Ishikawa (cell line): ENCODE results near the gene GPR32.

ENCODE experiments used
- CEBPB ChIP-seq: IDR thresholded peaks from 2 replicates; pipeline ENCODE4 v1.6.1; 2012
- CREB1 ChIP-seq: IDR thresholded peaks from 2 replicates; pipeline ENCODE4 v1.6.1; 2012; ENCODE audit warnings: low read depth
- EGR1 ChIP-seq: IDR thresholded peaks from 2 replicates; pipeline ENCODE4 v1.6.1; 2012
- EP300 ChIP-seq: IDR thresholded peaks from 2 replicates; pipeline ENCODE4 v1.6.1; 2012; ENCODE audit warnings: borderline replicate concordance
- FOXM1 ChIP-seq: IDR thresholded peaks from 2 replicates; pipeline ENCODE4 v1.6.1; 2012; ENCODE audit warnings: low read depth, borderline replicate concordance
- MAX ChIP-seq: IDR thresholded peaks from 2 replicates; pipeline ENCODE4 v1.6.1; 2012
- NFIC ChIP-seq: IDR thresholded peaks from 2 replicates; pipeline ENCODE4 v1.6.1; 2012
- RAD21 ChIP-seq: IDR thresholded peaks from 2 replicates; pipeline ENCODE4 v1.6.1; 2012; ENCODE audit warnings: low read depth
- REST ChIP-seq: IDR thresholded peaks from 2 replicates; pipeline ENCODE4 v1.6.1; 2012; ENCODE audit warnings: low read depth, mild to moderate bottlenecking
- TAF1 ChIP-seq: IDR thresholded peaks from 2 replicates; pipeline ENCODE4 v1.6.1; 2012; ENCODE audit warnings: low read depth, mild to moderate bottlenecking
- TCF12 ChIP-seq: IDR thresholded peaks from 2 replicates; pipeline ENCODE4 v1.6.1; 2012; ENCODE audit warnings: low read depth
- TEAD4 ChIP-seq: IDR thresholded peaks from 2 replicates; pipeline ENCODE4 v1.6.1; 2012
- USF1 ChIP-seq: IDR thresholded peaks from 2 replicates; pipeline ENCODE4 v1.6.1; 2012
- YY1 ChIP-seq: IDR thresholded peaks from 2 replicates; pipeline ENCODE4 v1.6.1; 2012; ENCODE audit warnings: low read depth
- ZBTB7A ChIP-seq: IDR thresholded peaks from 2 replicates; pipeline ENCODE4 v1.6.1; 2012; ENCODE audit warnings: low read depth

The GPR32 gene

GRCh38 chr19:50796128-50796633 is 25.9 kb downstream of the GPR32 start:
- TF ChIP-seq EP300 (no peak), USF1 (no peak), RAD21 (no peak), REST (no peak), MAX (no peak), ZBTB7A (no peak), YY1 (no peak), CEBPB (no peak), FOXM1 (no peak), TAF1 (no peak), TEAD4 (no peak), CREB1 (no peak), NFIC (no peak), TCF12 (no peak), EGR1 (no peak)

DNA sequence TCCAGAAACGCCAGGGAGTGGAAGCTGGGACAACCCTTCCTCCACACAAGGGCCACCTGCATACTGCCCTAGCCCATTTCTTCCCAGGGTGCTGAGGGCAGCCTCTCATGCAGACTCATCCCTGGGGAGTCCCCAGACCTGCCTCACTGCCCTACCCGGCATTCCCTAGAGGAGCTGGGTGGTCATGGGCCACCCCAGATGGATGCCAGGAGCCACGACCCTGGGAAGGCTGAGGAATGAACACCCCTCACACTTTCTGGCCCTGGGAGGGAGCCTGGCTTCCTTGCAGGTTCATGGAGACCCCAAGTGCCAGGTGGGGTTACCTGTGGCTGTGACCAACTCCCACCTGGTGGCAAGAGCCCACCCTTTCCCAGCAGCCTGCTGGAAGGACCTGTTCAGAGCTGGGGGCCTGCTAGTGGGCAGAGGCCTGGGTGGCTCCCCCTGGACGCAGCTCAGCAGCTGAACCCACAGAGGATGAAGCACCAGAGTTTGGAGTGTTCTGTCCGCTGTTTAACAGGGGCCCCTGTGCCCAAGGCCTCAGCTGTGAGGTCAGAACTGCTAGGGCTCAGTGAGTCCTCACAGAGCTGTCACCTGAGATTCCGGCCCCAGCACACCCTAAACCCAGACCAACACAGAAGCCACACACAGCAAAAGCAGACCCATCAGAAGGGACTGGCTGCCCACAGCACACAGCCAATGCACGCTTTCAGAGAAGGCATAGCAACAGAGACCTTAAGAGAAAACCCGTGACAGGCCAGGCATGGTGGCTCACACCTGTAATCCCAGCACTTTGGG is 26.6 kb downstream of the GPR32 start:
- TF ChIP-seq FOXM1 (no peak), CEBPB (no peak), CREB1 (no peak)

DNA sequence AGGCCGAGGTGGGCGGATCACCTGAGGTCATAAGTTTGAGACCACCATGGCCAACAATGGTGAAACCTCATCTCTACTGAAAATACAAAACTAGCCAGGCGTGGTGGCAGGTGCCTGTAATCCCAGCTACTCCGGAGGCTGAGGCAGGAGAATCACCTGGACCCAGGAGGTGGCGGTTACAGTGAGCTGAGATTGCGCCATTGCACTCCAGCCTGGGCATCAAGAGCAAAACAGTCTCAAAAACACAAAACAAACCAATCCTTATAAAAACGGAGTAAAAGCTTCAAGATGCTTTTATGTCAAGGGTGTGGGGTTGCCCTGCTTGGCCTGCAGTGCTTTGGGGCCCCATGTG is 27.1 kb downstream of the GPR32 start:
- no peak for TF ChIP-seq ZBTB7A
- no peak for TF ChIP-seq YY1
- no peak for TF ChIP-seq CREB1
- TF ChIP-seq CEBPB: no peak
- no peak for TF ChIP-seq RAD21
- TF ChIP-seq TEAD4: no peak
- TF ChIP-seq REST: no peak
- TF ChIP-seq FOXM1: no peak
- TF ChIP-seq EP300: no peak
- no peak for TF ChIP-seq NFIC
- no peak for TF ChIP-seq TAF1
- TF ChIP-seq USF1: no peak
- no peak for TF ChIP-seq MAX
- no peak for TF ChIP-seq EGR1
- TF ChIP-seq TCF12: no peak

GRCh38 chr19:50797781-50798658 is 27.8 kb downstream of the GPR32 start:
- TF ChIP-seq REST (peak; percentile 65), EP300 (no peak)
